CD4-positive, alpha-beta T cell treated with Interleukin-4 for 1 hour (primary cell): Measurements from ENCODE around the gene ZBTB17.
A peak's percentile ranks its signal among the peaks of the same experiment; 100 is the strongest.
"Not testable (repeated sequence)": the region's sequence is repeated elsewhere in the genome, so short reads cannot be mapped to it uniquely, and the experiment has no call there.

Experiments used
- DNase-seq, 2 donors: peaks; one replicate each; pipeline ENCODE4 v3.0.0-alpha.2; 2020 to 2022

The ZBTB17 gene

GRCh38 chr1:15988856-15989736, 13.2 kb upstream of the ZBTB17 start:
- no peak for DNase-seq

- no peak for DNase-seq
Observed at GRCh38 chr1:15985611-15986297, 9.9 kb upstream of the ZBTB17 start.

- DNase-seq, result no peak
Observed at GRCh38 chr1:15983275-15983674, 7.4 kb upstream of the ZBTB17 start.

GRCh38 chr1:15981679-15982078, 5.8 kb upstream of the ZBTB17 start:
- DNase-seq, result no peak

- DNase-seq, result not testable (repeated sequence)
Observed at GRCh38 chr1:15977947-15978346, 2.0 kb upstream of the ZBTB17 start.

GRCh38 chr1:15975358-15975804, 520 bp downstream of the ZBTB17 start:
- DNase-seq, result peak; percentile 68 to 75

- DNase-seq, result peak in 1 of 2 donors; percentile 19
Observed at GRCh38 chr1:15974855-15975254, 1.0 kb downstream of the ZBTB17 start.

- DNase-seq, result no peak
Observed at GRCh38 chr1:15973772-15974171, 2.1 kb downstream of the ZBTB17 start.

- DNase-seq, result no peak
Observed at GRCh38 chr1:15972409-15972808, 3.5 kb downstream of the ZBTB17 start.

GRCh38 chr1:15970911-15971310, 5.0 kb downstream of the ZBTB17 start:
- no peak for DNase-seq

- no peak for DNase-seq
Observed at GRCh38 chr1:15969321-15969880, 6.5 kb downstream of the ZBTB17 start.

GRCh38 chr1:15968172-15968571, 7.7 kb downstream of the ZBTB17 start:
- DNase-seq, result no peak

- no peak for DNase-seq
Observed at GRCh38 chr1:15966956-15967344, 9.0 kb downstream of the ZBTB17 start.

- peak; percentile 61 to 74 for DNase-seq
Observed at GRCh38 chr1:15966081-15966955, 9.6 kb downstream of the ZBTB17 start.

- DNase-seq, result no peak
Observed at GRCh38 chr1:15965228-15965767, 10.6 kb downstream of the ZBTB17 start.

GRCh38 chr1:15963968-15964648, 11.8 kb downstream of the ZBTB17 start:
- no peak for DNase-seq

- no peak for DNase-seq
Observed at GRCh38 chr1:15963363-15963967, 12.4 kb downstream of the ZBTB17 start.

- DNase-seq, result no peak
Observed at GRCh38 chr1:15962671-15963362, 13.1 kb downstream of the ZBTB17 start.

GRCh38 chr1:15962176-15962575, 13.7 kb downstream of the ZBTB17 start:
- no peak for DNase-seq

GRCh38 chr1:15961492-15961891, 14.4 kb downstream of the ZBTB17 start:
- no peak for DNase-seq

- DNase-seq, result no peak
Observed at GRCh38 chr1:15960808-15961207, 15.1 kb downstream of the ZBTB17 start.
